Measurements from ENCODE around the gene FGD2.
A peak's percentile ranks its signal among the peaks of the same experiment; 100 is the strongest.

The FGD2 gene

DNA sequence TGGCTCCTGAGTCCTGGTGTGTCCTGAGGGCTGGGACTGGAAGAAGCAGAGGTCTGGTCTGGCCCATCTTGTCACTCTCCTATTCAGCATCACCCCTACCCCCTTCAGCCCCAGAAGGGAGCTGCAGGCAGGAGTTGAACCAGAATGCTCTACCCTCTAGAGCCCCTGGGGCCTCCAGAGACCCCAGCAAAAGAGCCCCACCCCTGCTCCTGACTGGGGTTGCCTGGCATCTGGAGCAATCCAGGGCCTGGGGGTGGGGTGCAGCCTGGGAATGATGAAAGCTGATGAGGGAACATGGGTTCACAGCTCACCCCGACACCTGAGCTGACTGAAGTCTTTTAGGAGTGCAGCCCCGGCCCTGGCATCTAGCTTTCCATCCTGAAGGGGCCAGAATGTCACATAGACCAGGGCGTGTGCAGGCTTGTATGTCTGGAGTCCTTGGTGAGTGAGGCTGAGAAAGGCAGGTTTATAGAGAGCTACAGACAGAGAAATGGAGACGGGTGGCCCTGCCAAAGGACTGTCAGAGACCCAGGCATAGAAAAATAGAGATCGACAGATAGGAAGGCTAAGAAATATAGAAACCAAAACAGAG is 12.2 kb downstream of the FGD2 start:
- DNase-seq, result no peak
- H3K27ac ChIP-seq, result no peak overlapping the region

DNA sequence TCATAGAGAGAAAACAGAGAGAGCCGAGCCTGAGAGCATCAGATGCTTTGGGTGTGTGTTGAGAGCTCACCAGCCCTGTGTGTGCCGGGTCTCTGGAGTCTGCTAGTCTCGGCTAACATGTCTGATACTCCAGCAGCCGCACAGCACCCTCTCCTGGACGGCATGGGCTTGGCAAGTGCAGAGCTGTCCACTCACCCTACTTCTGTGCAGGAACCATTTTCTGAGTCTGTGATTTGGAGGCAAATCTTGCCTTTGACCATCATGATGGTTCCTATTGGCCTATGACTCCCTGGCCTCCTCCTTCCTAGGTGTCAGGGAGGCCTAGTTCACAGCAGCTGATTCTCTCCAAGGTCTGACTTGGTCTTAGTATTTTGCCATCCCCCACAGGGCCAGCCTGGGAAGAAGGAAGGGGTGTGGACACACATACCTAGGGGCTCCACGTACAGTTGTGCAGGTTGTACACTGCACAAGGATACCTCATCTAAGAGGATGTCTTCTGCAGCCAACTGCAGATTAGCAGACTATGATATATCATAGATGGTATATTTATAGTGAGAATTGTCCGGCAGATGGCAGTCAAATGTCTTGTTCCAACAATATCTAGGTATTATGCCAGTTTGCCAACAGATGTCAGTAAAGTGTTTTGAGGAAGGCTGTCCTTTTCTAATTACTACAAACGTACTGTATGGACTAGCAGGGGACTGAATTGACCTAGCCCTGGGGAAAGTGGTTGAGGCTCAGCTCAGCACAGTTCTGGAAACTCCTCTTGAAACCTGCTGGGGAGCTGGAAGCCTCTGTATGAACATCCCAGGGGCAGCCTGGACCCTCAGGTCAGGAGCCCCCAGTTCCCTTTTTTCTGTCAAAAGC is 13.0 kb downstream of the FGD2 start:
- DNase-seq, result peak; percentile 98
- TF ChIP-seq, protein P1, sequence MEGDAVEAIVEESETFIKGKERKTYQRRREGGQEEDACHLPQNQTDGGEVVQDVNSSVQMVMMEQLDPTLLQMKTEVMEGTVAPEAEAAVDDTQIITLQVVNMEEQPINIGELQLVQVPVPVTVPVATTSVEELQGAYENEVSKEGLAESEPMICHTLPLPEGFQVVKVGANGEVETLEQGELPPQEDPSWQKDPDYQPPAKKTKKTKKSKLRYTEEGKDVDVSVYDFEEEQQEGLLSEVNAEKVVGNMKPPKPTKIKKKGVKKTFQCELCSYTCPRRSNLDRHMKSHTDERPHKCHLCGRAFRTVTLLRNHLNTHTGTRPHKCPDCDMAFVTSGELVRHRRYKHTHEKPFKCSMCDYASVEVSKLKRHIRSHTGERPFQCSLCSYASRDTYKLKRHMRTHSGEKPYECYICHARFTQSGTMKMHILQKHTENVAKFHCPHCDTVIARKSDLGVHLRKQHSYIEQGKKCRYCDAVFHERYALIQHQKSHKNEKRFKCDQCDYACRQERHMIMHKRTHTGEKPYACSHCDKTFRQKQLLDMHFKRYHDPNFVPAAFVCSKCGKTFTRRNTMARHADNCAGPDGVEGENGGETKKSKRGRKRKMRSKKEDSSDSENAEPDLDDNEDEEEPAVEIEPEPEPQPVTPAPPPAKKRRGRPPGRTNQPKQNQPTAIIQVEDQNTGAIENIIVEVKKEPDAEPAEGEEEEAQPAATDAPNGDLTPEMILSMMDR (IDR thresholded peaks at IDR 0.05; ENCODE audit: low read depth, low read length), result peak; percentile 100
- H3K9me3 ChIP-seq (ENCODE audit: severe bottlenecking), result no peaks in the 10 kb centered on the region
- no peaks in the 10 kb centered on the region for H3K36me3 ChIP-seq
- no peaks in the 10 kb centered on the region for H3K27me3 ChIP-seq (ENCODE audit: insufficient read depth, low read depth, severe bottlenecking)
- H3K27ac ChIP-seq, result peak overlapping the region; percentile 11; the same call in 1 of the 2 replicates
- H3K4me3 ChIP-seq (ENCODE audit: low read depth, low read length), result no peak overlapping the region

More for the DNA sequence above, 12.2 kb downstream of the FGD2 start:
- Histone ChIP-seq H3K9me3 (ENCODE audit: severe bottlenecking) (no peaks in the 10 kb centered on the region), H3K27me3 (ENCODE audit: insufficient read depth, low read depth, severe bottlenecking) (no peaks in the 10 kb centered on the region), H3K4me3 (ENCODE audit: low read depth, low read length) (no peak overlapping the region), H3K36me3 (no peaks in the 10 kb centered on the region)
- TF ChIP-seq, protein P1 (IDR thresholded peaks at IDR 0.05; ENCODE audit: low read depth, low read length), result peak; percentile 26; the same call in 1 of the 2 replicates

DNA sequence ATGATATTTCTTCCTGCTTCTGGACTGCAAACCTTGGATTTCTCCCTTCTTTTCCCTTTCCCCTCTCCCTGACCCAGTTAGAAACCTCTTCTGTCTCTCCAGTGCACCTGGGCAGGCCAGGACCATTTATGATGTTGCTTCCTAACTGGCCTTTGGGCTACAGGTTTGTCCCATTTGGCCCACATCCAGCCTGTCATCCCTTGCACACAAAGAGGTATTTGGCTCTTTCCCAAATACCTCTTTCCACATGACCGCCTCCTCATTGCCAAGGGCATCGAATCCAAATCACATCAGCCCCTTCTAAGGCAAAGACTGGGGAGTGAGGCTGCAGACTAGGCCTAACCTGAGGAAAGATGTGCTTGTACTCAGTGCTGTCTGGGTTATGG is 13.6 kb downstream of the FGD2 start:
- H3K9me3 ChIP-seq (ENCODE audit: severe bottlenecking), result no peaks in the 10 kb centered on the region
- DNase-seq, result no peak
- no peaks in the 10 kb centered on the region for H3K27me3 ChIP-seq (ENCODE audit: insufficient read depth, low read depth, severe bottlenecking)
- no peak overlapping the region for H3K27ac ChIP-seq
- H3K36me3 ChIP-seq, result no peaks in the 10 kb centered on the region
- no peak overlapping the region for H3K4me3 ChIP-seq (ENCODE audit: low read depth, low read length)
- TF ChIP-seq, protein P1 (IDR thresholded peaks at IDR 0.05; ENCODE audit: low read depth, low read length), result no peak

DNA sequence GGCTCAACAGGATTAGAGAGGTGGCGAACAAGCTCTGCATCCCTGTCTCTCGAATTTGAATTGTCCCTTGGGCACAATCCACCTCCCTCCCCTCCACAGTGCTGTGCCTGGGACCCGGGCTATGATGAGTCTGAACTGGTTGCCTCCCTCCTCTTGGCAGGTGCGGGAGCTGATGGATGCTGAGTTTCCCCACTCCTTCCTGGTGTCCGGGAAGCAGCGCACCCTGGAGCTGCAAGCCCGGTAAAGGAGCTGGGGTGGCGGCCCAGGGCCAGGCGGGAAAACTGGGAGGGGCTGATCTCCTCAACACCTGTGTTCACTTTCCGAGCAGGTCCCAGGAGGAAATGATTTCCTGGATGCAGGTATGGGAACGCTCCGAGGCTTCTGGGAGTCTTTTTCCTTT is 14.9 kb downstream of the FGD2 start:
- no peak for DNase-seq
- TF ChIP-seq, protein P1 (IDR thresholded peaks at IDR 0.05; ENCODE audit: low read depth, low read length), result no peak

DNA sequence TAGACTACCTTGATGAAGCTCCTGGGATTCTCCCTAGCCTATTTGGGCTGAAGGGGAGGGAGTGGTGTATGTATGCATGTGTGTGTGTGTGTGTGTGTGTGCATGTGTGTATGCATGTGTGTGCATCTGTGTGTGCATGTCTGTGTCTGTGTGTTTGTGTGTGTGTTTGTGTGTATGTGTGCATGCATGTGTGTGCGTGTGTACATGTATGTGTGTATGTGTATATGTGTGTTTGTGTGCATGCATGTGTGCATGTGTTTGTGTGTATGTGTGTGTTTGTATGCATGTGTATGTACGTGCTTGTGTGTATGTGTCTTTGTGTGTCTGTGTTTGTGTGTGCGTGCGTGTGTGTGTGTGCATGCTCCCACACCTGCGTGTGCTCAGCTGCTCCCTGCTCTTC is 15.4 kb downstream of the FGD2 start:
- TF ChIP-seq, protein P1 (IDR thresholded peaks at IDR 0.05; ENCODE audit: low read depth, low read length), result no peak
- Histone ChIP-seq H3K27me3 (ENCODE audit: insufficient read depth, low read depth, severe bottlenecking) (no peaks in the 10 kb centered on the region), H3K9me3 (ENCODE audit: severe bottlenecking) (no peaks in the 10 kb centered on the region), H3K4me3 (ENCODE audit: low read depth, low read length) (no peak overlapping the region), H3K36me3 (no peaks in the 10 kb centered on the region), H3K27ac (no peak overlapping the region)
- DNase-seq, result no peak

More for the DNA sequence above, 14.9 kb downstream of the FGD2 start:
- Histone ChIP-seq H3K4me3 (ENCODE audit: low read depth, low read length) (no peak overlapping the region), H3K27ac (no peak overlapping the region), H3K36me3 (no peaks in the 10 kb centered on the region), H3K27me3 (ENCODE audit: insufficient read depth, low read depth, severe bottlenecking) (no peaks in the 10 kb centered on the region), H3K9me3 (ENCODE audit: severe bottlenecking) (no peaks in the 10 kb centered on the region)
